GM12878 (cell line): Measurements from ENCODE around the gene PFN3. TPM values are rescaled to one million over a fixed set of nuclear protein-coding genes. Genes with fewer than 3 reads are reported as not detected.

Source experiments
- ATAC-seq: fragments of 200-7000 bp; cut with Tn5 transposase; 3 replicates; pipeline ENCODE4 v1.9.1; 2020; ENCODE audit warnings: mild to moderate bottlenecking, moderate library complexity
- BruUV-seq: library from RNA; stranded (reverse); fragments of 400-500 nt; replicated peaks from 2 replicates; lab custom pipeline; 2021; lab: Mats Ljungman, UMichigan
- CTCF ChIA-PET: fragments of 300-600 bp; sonication (Branson Sonifier 250); formaldehyde crosslinking; extraction: SDS; loops from one replicate; lab custom pipeline; 2021; ENCODE audit warnings: inconsistent platforms; lab: Yijun Ruan, JAX
- POLR2A ChIA-PET: fragments of 350-600 bp; formaldehyde crosslinking; extraction: SDS; loops from one replicate; lab custom pipeline; 2021; ENCODE audit warnings: inconsistent platforms; lab: Charles Lee
- RAD21 ChIA-PET: fragments of 300-600 bp; sonication (Branson Sonifier 250); formaldehyde crosslinking; loops from one replicate; lab custom pipeline; 2023; ENCODE audit warnings: antibody characterized with exemption; ENCODE audit not compliant: unreplicated experiment; lab: Charles Lee
- SMC1A ChIA-PET: fragments of 300-600 bp; sonication (Branson Sonifier 250); formaldehyde crosslinking; loops from one replicate; lab custom pipeline; 2023; ENCODE audit not compliant: unreplicated experiment, uncharacterized antibody; lab: Charles Lee
- DNase-seq: peaks from one replicate; pipeline ENCODE4 v3.0.0-alpha.2; 2011; ENCODE audit warnings: low read depth, low spot score
- FAIRE-seq: peaks from 3 replicates; lab custom pipeline; 2011; peaks lifted over from hg19 to GRCh38; lab: Jason Lieb, UNC
- H2AFZ ChIP-seq: 2 replicates; pipeline ENCODE4 v1.6.0; 2011; ENCODE audit warnings: low read depth, low read length, control low read depth; ENCODE audit not compliant: control insufficient read depth
- H3K27ac ChIP-seq: 2 replicates; pipeline ENCODE4 v1.5.1; 2011; ENCODE audit warnings: control low read depth; ENCODE audit not compliant: control insufficient read depth, insufficient read depth
- H3K27me3 ChIP-seq, 2 experiments: replicated peaks in 1 of 2; 2 replicates each; pipeline versions ENCODE4 v1.6.0 to v1.6.1; 2011; ENCODE audit warnings: low read length in 1 of 2; ENCODE audit not compliant: control insufficient read depth in 2 of 2, insufficient read depth in 2 of 2
- H3K36me3 ChIP-seq, 2 experiments: 2 replicates each; pipeline ENCODE4 v1.5.1; 2011; ENCODE audit warnings: low read length in 1 of 2; ENCODE audit not compliant: control insufficient read depth in 2 of 2, insufficient read depth in 2 of 2
- H3K4me1 ChIP-seq: 2 replicates; pipeline ENCODE4 v1.6.1; 2011; ENCODE audit warnings: mild to moderate bottlenecking, low read length, moderate library complexity, mixed read lengths; ENCODE audit not compliant: control insufficient read depth, insufficient read depth
- H3K4me2 ChIP-seq: 2 replicates; pipeline ENCODE4 v1.6.0; 2011; ENCODE audit warnings: control low read depth; ENCODE audit not compliant: control insufficient read depth, insufficient read depth
- H3K4me3 ChIP-seq: fragments of 200-600 bp; sonication (generic); 2 replicates; pipeline ENCODE4 v1.5.1; 2016
- H3K79me2 ChIP-seq: 2 replicates; pipeline ENCODE4 v1.6.0; 2011; ENCODE audit warnings: low read length; ENCODE audit not compliant: control insufficient read depth, insufficient read depth
- H3K9ac ChIP-seq: 2 replicates; pipeline ENCODE4 v1.8.0; 2011; ENCODE audit warnings: low read length, control low read depth, mixed read lengths; ENCODE audit not compliant: control insufficient read depth, insufficient read depth
- H3K9me3 ChIP-seq: replicated peaks from 3 replicates; pipeline ENCODE4 v1.5.1; 2011; ENCODE audit warnings: mild to moderate bottlenecking, low read length; ENCODE audit not compliant: control insufficient read depth, insufficient read depth
- H4K20me1 ChIP-seq: 2 replicates; pipeline ENCODE4 v1.6.0; 2011; ENCODE audit not compliant: control insufficient read depth, insufficient read depth
- BCLAF1 ChIP-seq: fragments of 450-650 bp; IDR thresholded peaks from 2 replicates; pipeline ENCODE4 v1.6.1; 2017; ENCODE audit warnings: antibody characterized with exemption, mild to moderate bottlenecking, moderate library complexity
- BHLHE40 ChIP-seq, 2 experiments: fragments of 450-650 bp in 1 of 2; IDR thresholded peaks; 2 replicates each; pipeline ENCODE4 v1.6.1; 2011 to 2017; ENCODE audit warnings: low read depth in 2 of 2, borderline replicate concordance in 1 of 2, improper control_type of control experiment in 1 of 2, low read length in 1 of 2, mild to moderate bottlenecking in 1 of 2
- BMI1 ChIP-seq: fragments of 450-650 bp; IDR thresholded peaks from 2 replicates; pipeline ENCODE4 v1.6.1; 2016; ENCODE audit warnings: mild to moderate bottlenecking, moderate library complexity, borderline replicate concordance
- CHD4 ChIP-seq: fragments of 200-600 bp; sonication (generic); IDR thresholded peaks from 2 replicates; pipeline ENCODE4 v1.6.1; 2016; ENCODE audit warnings: mild to moderate bottlenecking
- NR2F1 ChIP-seq: fragments of 450-650 bp; conservative IDR thresholded peaks from 2 replicates; pipeline ENCODE4 v1.6.1; 2017; ENCODE audit warnings: mild to moderate bottlenecking
- PAX8 ChIP-seq: fragments of 450-650 bp; IDR thresholded peaks from 2 replicates; pipeline ENCODE4 v1.6.1; 2017; ENCODE audit warnings: mild to moderate bottlenecking, moderate library complexity
- RUNX3 ChIP-seq: IDR thresholded peaks from 2 replicates; pipeline ENCODE4 v1.6.1; 2012; ENCODE audit warnings: low read length, inconsistent platforms
- ZZZ3 ChIP-seq: IDR thresholded peaks from 2 replicates; pipeline ENCODE4 v1.6.1; 2011; ENCODE audit warnings: low read depth; ENCODE audit not compliant: control insufficient read depth, insufficient read length
- WGBS: methylation state at CpG from one replicate; pipeline ENCODE4 v1.1.6; 2016; ENCODE audit warnings: low lambda C conversion rate; ENCODE audit not compliant: insufficient replicate concordance, insufficient coverage; ENCODE audit errors: missing lambda C conversion rate; 5-methylcytosine and 5-hydroxymethylcytosine counted together
- in situ Hi-C: fragments of 300-500 bp; cut with MboI; formaldehyde crosslinking; loops from 9 replicates; pipeline ENCODE4 v1.14.3; 2018; ENCODE audit warnings: mixed read lengths
- intact Hi-C: fragments of 100-400 bp; cut with micrococcal nuclease; formaldehyde crosslinking; loops from one replicate; pipeline ENCODE4 v1.14.2; 2022; ENCODE audit not compliant: unreplicated experiment
- polyA plus RNA-seq, 11 experiments: library from polyadenylated mRNA; depleted of rRNA in 4 of 11; unstranded in 6 of 11; stranded (reverse) in 5 of 11; fragments of >200 nt; fragmentation: Nextera tagmentation in 4 of 11; fragmentation: Illumina TruSeq in 1 of 11; extraction: Ambion mirVana in 4 of 11; extraction: Trizol in 1 of 11; gene quantifications; 1 replicate in 1 of 11; 2 replicates in 10 of 11; pipeline versions ENCODE4 v1.2.1 to v1.2.3, GENCODE V29; 2011 to 2016; ENCODE audit warnings: inconsistent platforms in 2 of 11, missing spikeins in 2 of 11, low read depth in 1 of 11
- total RNA-seq, 4 experiments: library from RNA; depleted of rRNA in 3 of 4; stranded (reverse); fragments of >200 nt in 3 of 4; fragmentation: Illumina TruSeq in 1 of 4; extraction: Trizol in 1 of 4; gene quantifications; 2 replicates each; pipeline versions ENCODE4 v1.2.1 to v1.2.3, GENCODE V29; 2013 to 2021
- TF ChIP-seq, protein P1 (sequence below): fragments of 450-650 bp; formaldehyde crosslinking; IDR thresholded peaks from 2 replicates; pipeline ENCODE4 v1.5.0; 2022; ENCODE audit warnings: mild to moderate bottlenecking, missing genetic modification characterization

The PFN3 gene
- total and polyA plus RNA-seq, 10 of the 15 experiments (the other 5 are each of a cell fraction or from before 2014, with no cell fraction given): not detected

DNA sequence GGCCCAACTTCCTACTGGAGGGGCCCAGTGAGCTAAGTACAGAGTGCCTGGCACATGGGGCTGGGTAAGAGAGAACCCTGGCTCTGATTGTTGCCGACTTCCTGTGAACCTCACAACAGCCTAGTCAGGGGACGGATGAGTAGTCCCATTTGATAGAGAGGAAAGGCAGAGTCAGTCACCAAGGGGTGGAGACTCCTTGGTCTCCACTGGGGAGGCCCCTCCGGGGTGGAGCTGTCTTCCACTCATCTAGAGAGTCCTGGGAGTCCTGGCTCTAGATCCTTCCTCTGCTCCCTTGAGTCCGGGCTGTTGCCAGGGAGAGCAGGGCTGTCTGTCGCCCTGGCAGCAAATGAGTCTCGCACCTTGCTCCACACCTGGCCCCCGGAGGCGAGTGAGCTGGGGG, 34.0 kb upstream of the PFN3 start:
- ChIA-PET POLR2A (interaction anchor here (0.7 to 13.4 kb wide), 5 partner anchors 9 to 67 kb away, joined by 3 to 358 read pairs (median 5); partner anchors contain the start of genes F12, PFN3 and PRR7), RAD21 (interaction anchor here (11.0 kb wide), 1 partner anchor 15 kb away, joined by 288 read pairs; the partner anchor contains the start of gene PRR7), CTCF (interaction anchor here (9.6 kb wide), 1 partner anchor 12 kb away, joined by 114 read pairs; the partner anchor contains the start of gene PRR7), SMC1A (interaction anchor here (7.2 kb wide), 1 partner anchor 9 kb away, joined by 73 read pairs; the partner anchor contains the start of gene PRR7)
- Histone ChIP-seq H3K27me3 (no peaks in the 10 kb centered on the region), H3K79me2 (peaks cover 30% of the 10 kb centered on the region), H3K9ac (no peak overlapping the region), H3K4me1 (peaks cover 34% of the 10 kb centered on the region), H3K27ac (no peak overlapping the region), H3K36me3 (peaks cover 46 to 52% of the 10 kb centered on the region in 2 experiments), H3K4me3 (no peak overlapping the region), H3K9me3 (no peaks in the 10 kb centered on the region), H3K4me2 (no peak overlapping the region), H4K20me1 (no peaks in the 10 kb centered on the region), H2AFZ (no peak overlapping the region)
- no TSS peak for BruUV-seq
- no peak for TF ChIP-seq BHLHE40 (IDR thresholded peaks at IDR 0.05; ENCODE audit: borderline replicate concordance in 1 of 2, low read depth in 2 of 2, low read length in 1 of 2)
- TF ChIP-seq RUNX3: no peak
- no peak for DNase-seq
- in situ Hi-C loops: no loop called here
- FAIRE-seq: no peak
- intact Hi-C loops: no loop called here
- ATAC-seq: no peak
- WGBS: 87% methylated on average over 8 of the region's 8 CpGs

DNA sequence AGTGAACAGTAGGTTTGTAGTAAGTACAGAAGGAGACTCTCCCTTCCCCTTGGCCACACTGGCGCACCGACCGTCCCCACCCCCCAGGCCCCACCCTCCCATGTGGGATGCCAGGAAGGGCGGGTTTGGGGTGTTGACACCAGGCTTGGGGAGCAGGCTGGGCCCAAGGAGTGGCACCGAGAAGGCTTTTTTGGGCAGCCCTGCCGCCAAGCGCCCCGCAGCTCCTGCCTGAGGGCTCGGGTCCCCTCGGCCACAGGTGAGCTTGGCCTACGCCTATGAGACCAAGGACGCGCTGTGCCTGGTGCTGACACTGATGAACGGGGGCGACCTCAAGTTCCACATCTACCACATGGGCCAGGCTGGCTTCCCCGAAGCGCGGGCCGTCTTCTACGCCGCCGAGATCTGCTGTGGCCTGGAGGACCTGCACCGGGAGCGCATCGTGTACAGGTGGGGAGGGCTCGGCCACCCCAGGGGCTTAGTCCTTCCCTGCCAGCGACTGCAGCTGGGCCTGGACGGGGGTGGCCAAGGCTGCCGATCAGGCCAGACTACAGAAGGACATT, 33.3 kb upstream of the PFN3 start:
- RAD21 ChIA-PET: interaction anchor here (9.6 to 11.0 kb wide), 2 partner anchors 16 to 29 kb away, joined by 128 to 288 read pairs; partner anchors contain the start of gene PRR7
- Histone ChIP-seq H3K27me3 (no peaks in the 10 kb centered on the region), H3K79me2 (peaks cover 37% of the 10 kb centered on the region), H3K4me1 (peaks cover 40% of the 10 kb centered on the region), H3K36me3 (peaks cover 46 to 52% of the 10 kb centered on the region in 2 experiments), H3K9me3 (no peaks in the 10 kb centered on the region), H2AFZ (no peak overlapping the region), H3K4me2 (no peak overlapping the region), H3K4me3 (no peak overlapping the region), H3K27ac (no peak overlapping the region), H3K9ac (no peak overlapping the region), H4K20me1 (no peaks in the 10 kb centered on the region)
- in situ Hi-C loops (no loop called here), intact Hi-C loops (no loop called here)
- POLR2A ChIA-PET: interaction anchor here (0.7 to 13.4 kb wide), 5 partner anchors 9 to 67 kb away, joined by 3 to 358 read pairs (median 5); partner anchors contain the start of genes F12, PFN3 and PRR7
- ATAC-seq (no peak), FAIRE-seq (no peak), DNase-seq (no peak)
- SMC1A ChIA-PET: interaction anchor here (7.2 kb wide), 1 partner anchor 9 kb away, joined by 73 read pairs; the partner anchor contains the start of gene PRR7
- WGBS: over 99% methylated on average over 17 of the region's 29 CpGs
- no TSS peak for BruUV-seq
- CTCF ChIA-PET: interaction anchor here (9.6 to 13.2 kb wide), 2 partner anchors 13 to 30 kb away, joined by 114 to 188 read pairs; partner anchors contain the start of genes PFN3 and PRR7
- no peak for TF ChIP-seq CHD4
- no peak for TF ChIP-seq NR2F1
- no peak for TF ChIP-seq BMI1
- TF ChIP-seq, protein P1, sequence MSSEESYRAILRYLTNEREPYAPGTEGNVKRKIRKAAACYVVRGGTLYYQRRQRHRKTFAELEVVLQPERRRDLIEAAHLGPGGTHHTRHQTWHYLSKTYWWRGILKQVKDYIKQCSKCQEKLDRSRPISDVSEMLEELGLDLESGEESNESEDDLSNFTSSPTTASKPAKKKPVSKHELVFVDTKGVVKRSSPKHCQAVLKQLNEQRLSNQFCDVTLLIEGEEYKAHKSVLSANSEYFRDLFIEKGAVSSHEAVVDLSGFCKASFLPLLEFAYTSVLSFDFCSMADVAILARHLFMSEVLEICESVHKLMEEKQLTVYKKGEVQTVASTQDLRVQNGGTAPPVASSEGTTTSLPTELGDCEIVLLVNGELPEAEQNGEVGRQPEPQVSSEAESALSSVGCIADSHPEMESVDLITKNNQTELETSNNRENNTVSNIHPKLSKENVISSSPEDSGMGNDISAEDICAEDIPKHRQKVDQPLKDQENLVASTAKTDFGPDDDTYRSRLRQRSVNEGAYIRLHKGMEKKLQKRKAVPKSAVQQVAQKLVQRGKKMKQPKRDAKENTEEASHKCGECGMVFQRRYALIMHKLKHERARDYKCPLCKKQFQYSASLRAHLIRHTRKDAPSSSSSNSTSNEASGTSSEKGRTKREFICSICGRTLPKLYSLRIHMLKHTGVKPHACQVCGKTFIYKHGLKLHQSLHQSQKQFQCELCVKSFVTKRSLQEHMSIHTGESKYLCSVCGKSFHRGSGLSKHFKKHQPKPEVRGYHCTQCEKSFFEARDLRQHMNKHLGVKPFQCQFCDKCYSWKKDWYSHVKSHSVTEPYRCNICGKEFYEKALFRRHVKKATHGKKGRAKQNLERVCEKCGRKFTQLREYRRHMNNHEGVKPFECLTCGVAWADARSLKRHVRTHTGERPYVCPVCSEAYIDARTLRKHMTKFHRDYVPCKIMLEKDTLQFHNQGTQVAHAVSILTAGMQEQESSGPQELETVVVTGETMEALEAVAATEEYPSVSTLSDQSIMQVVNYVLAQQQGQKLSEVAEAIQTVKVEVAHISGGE: no peak
- no peak for TF ChIP-seq PAX8
- no peak for TF ChIP-seq ZZZ3
- TF ChIP-seq BCLAF1: no peak
